HUES64 (cell line): ENCODE data around the gene SPATS2L.

ENCODE experiments used
- H3K27ac ChIP-seq: 2 replicates; pipeline ENCODE4 v1.7.0; 2013; ENCODE audit warnings: low read depth, low read length, inconsistent platforms
- H3K27me3 ChIP-seq: 2 replicates; pipeline ENCODE4 v1.6.1; 2013; ENCODE audit warnings: mild to moderate bottlenecking, low read length; ENCODE audit not compliant: insufficient read depth
- H3K36me3 ChIP-seq: 2 replicates; pipeline ENCODE4 v1.6.1; 2013; ENCODE audit warnings: mild to moderate bottlenecking, low read length; ENCODE audit not compliant: insufficient read depth
- H3K4me1 ChIP-seq: 2 replicates; pipeline ENCODE4 v1.6.1; 2013; ENCODE audit warnings: mild to moderate bottlenecking, low read length, moderate library complexity; ENCODE audit not compliant: insufficient read depth
- H3K4me3 ChIP-seq: 2 replicates; pipeline ENCODE4 v1.5.1; 2013; ENCODE audit warnings: mild to moderate bottlenecking, low read length, moderate library complexity
- H3K9ac ChIP-seq: 2 replicates; pipeline ENCODE4 v1.6.1; 2013; ENCODE audit warnings: mild to moderate bottlenecking, low read depth, low read length
- H3K9me3 ChIP-seq: 2 replicates; pipeline ENCODE4 v1.6.1; 2013; ENCODE audit warnings: low read depth, low read length; ENCODE audit not compliant: insufficient read depth
- WGBS: fragments of 150-250, 120-280 bp; methylation state at CpG from one replicate; pipeline ENCODE4 v1.1.7; 2013; ENCODE audit warnings: missing lambda C conversion rate; 5-methylcytosine and 5-hydroxymethylcytosine counted together

The SPATS2L gene

GRCh38 chr2:200431996-200432705 lies 125.7 kb downstream of the SPATS2L start:
- H3K36me3 ChIP-seq: peaks cover 35% of the 10 kb centered on the region
- H3K4me3 ChIP-seq: no peak overlapping the region
- peaks cover 8% of the 10 kb centered on the region; the same call in 1 of the 2 replicates for H3K4me1 ChIP-seq
- no peak overlapping the region for H3K27ac ChIP-seq
- no peaks in the 10 kb centered on the region for H3K9me3 ChIP-seq
- no peaks in the 10 kb centered on the region for H3K27me3 ChIP-seq
- no peak overlapping the region for H3K9ac ChIP-seq
- WGBS: no CpG with 5 or more reads among the region's 1 CpG

- H3K36me3 ChIP-seq: peaks cover 53% of the 10 kb centered on the region
- peaks cover 8% of the 10 kb centered on the region; the same call in 1 of the 2 replicates for H3K4me1 ChIP-seq
- no peak overlapping the region for H3K4me3 ChIP-seq
- no peaks in the 10 kb centered on the region for H3K9me3 ChIP-seq
- no peaks in the 10 kb centered on the region for H3K27me3 ChIP-seq
- 96% methylated on average over 3 of the region's 4 CpGs for WGBS
- no peak overlapping the region for H3K9ac ChIP-seq
- no peak overlapping the region for H3K27ac ChIP-seq
These were observed 128.9 kb downstream of the SPATS2L start for GRCh38 chr2:200435379-200435778.

- H3K9ac ChIP-seq: no peak overlapping the region
- H3K27me3 ChIP-seq: no peaks in the 10 kb centered on the region
- no peaks in the 10 kb centered on the region for H3K4me1 ChIP-seq
- H3K4me3 ChIP-seq: no peak overlapping the region
- no peaks in the 10 kb centered on the region for H3K9me3 ChIP-seq
- peaks cover 73% of the 10 kb centered on the region for H3K36me3 ChIP-seq
- WGBS: 67% methylated on average over 1 of the region's 1 CpG
- no peak overlapping the region for H3K27ac ChIP-seq
These were observed 131.8 kb downstream of the SPATS2L start for GRCh38 chr2:200438251-200438650.

- Histone ChIP-seq H3K27ac (no peak overlapping the region), H3K4me3 (no peak overlapping the region), H3K36me3 (peaks cover 79% of the 10 kb centered on the region), H3K4me1 (no peaks in the 10 kb centered on the region), H3K27me3 (no peaks in the 10 kb centered on the region), H3K9me3 (no peaks in the 10 kb centered on the region), H3K9ac (no peak overlapping the region)
- WGBS: 96% methylated on average over 1 of the region's 1 CpG
These were observed 132.4 kb downstream of the SPATS2L start for GRCh38 chr2:200438846-200439245.

GRCh38 chr2:200439981-200440380 lies 133.5 kb downstream of the SPATS2L start:
- no peak overlapping the region for H3K9ac ChIP-seq
- H3K4me3 ChIP-seq: no peak overlapping the region
- 94% methylated on average over 5 of the region's 5 CpGs for WGBS
- H3K27me3 ChIP-seq: no peaks in the 10 kb centered on the region
- peaks cover 87% of the 10 kb centered on the region for H3K36me3 ChIP-seq
- H3K9me3 ChIP-seq: no peaks in the 10 kb centered on the region
- no peaks in the 10 kb centered on the region for H3K4me1 ChIP-seq
- no peak overlapping the region for H3K27ac ChIP-seq

- Histone ChIP-seq H3K9me3 (no peaks in the 10 kb centered on the region), H3K9ac (no peak overlapping the region), H3K36me3 (peaks cover 90% of the 10 kb centered on the region), H3K27me3 (no peaks in the 10 kb centered on the region), H3K4me1 (no peaks in the 10 kb centered on the region), H3K4me3 (no peak overlapping the region), H3K27ac (no peak overlapping the region)
- WGBS: 100% methylated on average over 1 of the region's 1 CpG
These were observed 136.0 kb downstream of the SPATS2L start for GRCh38 chr2:200442471-200442870.

- no peaks in the 10 kb centered on the region for H3K9me3 ChIP-seq
- no peak overlapping the region for H3K4me3 ChIP-seq
- no peak overlapping the region for H3K27ac ChIP-seq
- H3K9ac ChIP-seq: no peak overlapping the region
- no peaks in the 10 kb centered on the region for H3K27me3 ChIP-seq
- WGBS: 97% methylated on average over 4 of the region's 5 CpGs
- H3K36me3 ChIP-seq: peaks cover 85% of the 10 kb centered on the region
- no peaks in the 10 kb centered on the region for H3K4me1 ChIP-seq
These were observed 136.9 kb downstream of the SPATS2L start for GRCh38 chr2:200443376-200443775.

GRCh38 chr2:200443916-200444315 lies 137.4 kb downstream of the SPATS2L start:
- H3K4me3 ChIP-seq: no peak overlapping the region
- no peak overlapping the region for H3K9ac ChIP-seq
- H3K27ac ChIP-seq: no peak overlapping the region
- peaks cover 80% of the 10 kb centered on the region for H3K36me3 ChIP-seq
- WGBS: 99% methylated on average over 3 of the region's 3 CpGs
- no peaks in the 10 kb centered on the region for H3K9me3 ChIP-seq
- no peaks in the 10 kb centered on the region for H3K4me1 ChIP-seq
- no peaks in the 10 kb centered on the region for H3K27me3 ChIP-seq

GRCh38 chr2:200444530-200444929 lies 138.0 kb downstream of the SPATS2L start:
- Histone ChIP-seq H3K4me3 (no peak overlapping the region), H3K27me3 (no peaks in the 10 kb centered on the region), H3K27ac (no peak overlapping the region), H3K36me3 (peaks cover 74% of the 10 kb centered on the region), H3K4me1 (no peaks in the 10 kb centered on the region), H3K9me3 (no peaks in the 10 kb centered on the region), H3K9ac (no peak overlapping the region)
- 94% methylated on average over 3 of the region's 3 CpGs for WGBS

GRCh38 chr2:200445284-200445683 lies 138.8 kb downstream of the SPATS2L start:
- no peaks in the 10 kb centered on the region for H3K27me3 ChIP-seq
- 75% methylated on average over 1 of the region's 1 CpG for WGBS
- no peak overlapping the region for H3K27ac ChIP-seq
- H3K4me3 ChIP-seq: no peak overlapping the region
- H3K9ac ChIP-seq: no peak overlapping the region
- H3K9me3 ChIP-seq: no peaks in the 10 kb centered on the region
- no peaks in the 10 kb centered on the region for H3K4me1 ChIP-seq
- H3K36me3 ChIP-seq: peaks cover 67% of the 10 kb centered on the region

- Histone ChIP-seq H3K9ac (no peak overlapping the region), H3K27me3 (no peaks in the 10 kb centered on the region), H3K36me3 (peaks cover 60% of the 10 kb centered on the region), H3K4me3 (no peak overlapping the region), H3K9me3 (no peaks in the 10 kb centered on the region), H3K4me1 (no peaks in the 10 kb centered on the region), H3K27ac (no peak overlapping the region)
- 84% methylated on average over 2 of the region's 3 CpGs for WGBS
These were observed 140.1 kb downstream of the SPATS2L start for GRCh38 chr2:200446612-200447011.
